GM23338 (cell line): ENCODE measurements around the gene UNC45B. TPM values are rescaled to one million over a fixed set of nuclear protein-coding genes. Genes with fewer than 3 reads are reported as not detected.

Experiments
- ATAC-seq: fragments of 200-7000 bp; cut with Tn5 transposase; 3 replicates; pipeline ENCODE4 v1.9.1; 2020
- DNase-seq: peaks from one replicate; pipeline ENCODE4 v3.0.0-alpha.2; 2015; ENCODE audit warnings: low spot score
- H2AFZ ChIP-seq: fragments of 200-600 bp; sonication (generic); 2 replicates; pipeline ENCODE4 v1.8.0; 2016; ENCODE audit warnings: antibody characterized with exemption, mild to moderate bottlenecking, moderate library complexity
- H3F3A ChIP-seq: fragments of 200-600 bp; sonication (generic); replicated peaks from 2 replicates; pipeline ENCODE4 v1.8.0; 2017; ENCODE audit warnings: antibody characterized with exemption, mixed run types, low read depth
- H3K27ac ChIP-seq: fragments of 200-600 bp; sonication (generic); 2 replicates; pipeline ENCODE4 v1.6.1; 2016; ENCODE audit warnings: low read depth
- H3K27me3 ChIP-seq: fragments of 200-600 bp; sonication (generic); 2 replicates; pipeline ENCODE4 v1.8.0; 2016; ENCODE audit warnings: mild to moderate bottlenecking, mixed run types, moderate library complexity; ENCODE audit not compliant: insufficient read depth
- H3K36me3 ChIP-seq: fragments of 200-600 bp; sonication (generic); 2 replicates; pipeline ENCODE4 v1.8.0; 2016; ENCODE audit warnings: mild to moderate bottlenecking; ENCODE audit not compliant: insufficient read depth
- H3K4me1 ChIP-seq: fragments of 200-600 bp; sonication (generic); 2 replicates; pipeline ENCODE4 v1.8.0; 2016; ENCODE audit warnings: mild to moderate bottlenecking, moderate library complexity; ENCODE audit not compliant: insufficient read depth
- H3K4me2 ChIP-seq: fragments of 200-600 bp; sonication (generic); 2 replicates; pipeline ENCODE4 v1.7.1; 2017; ENCODE audit warnings: mixed run types
- H3K4me3 ChIP-seq: fragments of 200-600 bp; sonication (generic); 2 replicates; pipeline ENCODE4 v1.6.1; 2016; ENCODE audit warnings: mixed run types
- H3K79me2 ChIP-seq: fragments of 200-600 bp; sonication (generic); replicated peaks from 2 replicates; pipeline ENCODE4 v1.8.0; 2017; ENCODE audit warnings: mild to moderate bottlenecking; ENCODE audit not compliant: insufficient read depth
- H3K9me2 ChIP-seq: fragments of 200-600 bp; sonication (generic); 2 replicates; pipeline ENCODE4 v1.8.0; 2017; ENCODE audit not compliant: insufficient read depth
- H4K20me1 ChIP-seq: fragments of 200-600 bp; sonication (generic); replicated peaks from 2 replicates; pipeline ENCODE4 v1.8.0; 2017; ENCODE audit warnings: mild to moderate bottlenecking; ENCODE audit not compliant: insufficient read depth
- H3K27ac Mint-ChIP-seq: 2 replicates; pipeline ENCODE4 v1.8.0; 2020; ENCODE audit warnings: inconsistent platforms, mild to moderate bottlenecking, moderate library complexity, mixed read lengths
- H3K27me3 Mint-ChIP-seq: 3 replicates; pipeline ENCODE4 v1.8.0; 2022; ENCODE audit warnings: low read depth, mild to moderate bottlenecking, moderate library complexity, mixed read lengths, inconsistent platforms; ENCODE audit not compliant: insufficient read depth, poor library complexity
- H3K36me3 Mint-ChIP-seq: 3 replicates; pipeline ENCODE4 v1.8.0; 2021; ENCODE audit warnings: low read depth, mild to moderate bottlenecking, inconsistent platforms, moderate library complexity, mixed read lengths
- H3K4me1 Mint-ChIP-seq: 3 replicates; pipeline ENCODE4 v1.8.0; 2020; ENCODE audit warnings: mild to moderate bottlenecking, inconsistent platforms, mixed read lengths
- H3K4me3 Mint-ChIP-seq: 3 replicates; pipeline ENCODE4 v1.8.0; 2021; ENCODE audit warnings: moderate library complexity, mild to moderate bottlenecking, inconsistent platforms, mixed read lengths
- H3K9me3 Mint-ChIP-seq: 3 replicates; pipeline ENCODE4 v1.8.0; 2020; ENCODE audit warnings: moderate library complexity, mild to moderate bottlenecking, inconsistent platforms, mixed read lengths
- NANOG ChIP-seq: IDR thresholded peaks from 2 replicates; pipeline ENCODE4 v1.6.1; 2016; ENCODE audit warnings: antibody characterized with exemption, borderline replicate concordance
- POLR2AphosphoS5 ChIP-seq: IDR thresholded peaks from 2 replicates; pipeline ENCODE4 v1.6.1; 2016; ENCODE audit warnings: antibody characterized with exemption, low read depth
- REST ChIP-seq: IDR thresholded peaks from one replicate; pipeline ENCODE4 v1.6.1; 2018; ENCODE audit warnings: antibody characterized with exemption; ENCODE audit not compliant: unreplicated experiment
- STAT1 ChIP-seq: IDR thresholded peaks from one replicate; pipeline ENCODE4 v1.6.1; 2016; ENCODE audit warnings: antibody characterized with exemption; ENCODE audit not compliant: unreplicated experiment
- ZNF331 ChIP-seq: fragments of 250-450 bp; sonication (Bioruptor Pico); IDR thresholded peaks from 2 replicates; pipeline ENCODE4 v1.5.0; 2020; ENCODE audit warnings: low read depth, mild to moderate bottlenecking, moderate library complexity
- ZNF462 ChIP-seq: fragments of 250-450 bp; sonication (Bioruptor Pico); IDR thresholded peaks from 2 replicates; pipeline ENCODE4 v1.5.0; 2020; ENCODE audit warnings: mild to moderate bottlenecking, moderate library complexity
- polyA plus RNA-seq: library from polyadenylated mRNA; unstranded; fragments of >200 nt; fragmentation: Nextera tagmentation; extraction: Ambion mirVana; gene quantifications from 2 replicates; pipeline ENCODE4 v1.2.1, GENCODE V29; 2016
- total RNA-seq: library from RNA; depleted of rRNA; stranded (reverse); fragments of >200 nt; shearing (Covaris generic); gene quantifications from 2 replicates; pipeline ENCODE4 v1.2.3, GENCODE V29; 2014

The UNC45B gene
- total and polyA plus RNA-seq, 2 experiments from 2014 or later, result 0.03 TPM; not detected in 1

- H3K9me3 Mint-ChIP-seq, result no peaks in the 10 kb centered on the region; the same call in 2 of the 3 replicates
- TF ChIP-seq POLR2AphosphoS5, result 0 out of 2 replicates have a peak, but pooled peaks have one; percentile 23
- TF ChIP-seq ZNF331, result no peak
- no peak for TF ChIP-seq ZNF462 (CRISPR knock-in tag)
- TF ChIP-seq NANOG, result no peak
- TF ChIP-seq REST, result no peak
- TF ChIP-seq STAT1, result no peak
- H3K36me3 Mint-ChIP-seq, result peaks cover 51% of the 10 kb centered on the region
Measured at GRCh38 chr17:35130392-35130791, 17.2 kb upstream of the UNC45B start.

More at GRCh38 chr17:35130392-35130791, 17.2 kb upstream of the UNC45B start:
- Histone ChIP-seq H3K4me3 (no peak overlapping the region), H2AFZ (no peak overlapping the region), H3K79me2 (no peaks in the 10 kb centered on the region), H4K20me1 (no peaks in the 10 kb centered on the region; the same call in 1 of the 2 replicates), H3K27me3 (no peaks in the 10 kb centered on the region), H3K9me2 (peaks cover 3% of the 10 kb centered on the region; the same call in 1 of the 2 replicates), H3F3A (peaks cover 6% of the 10 kb centered on the region; the same call in 1 of the 2 replicates), H3K4me2 (no peak overlapping the region), H3K4me1 (no peaks in the 10 kb centered on the region), H3K36me3 (peaks cover 26% of the 10 kb centered on the region), H3K27ac (no peak overlapping the region)
- Mint-ChIP-seq H3K4me3 (no peak overlapping the region), H3K4me1 (no peaks in the 10 kb centered on the region), H3K27me3 (peaks cover 19% of the 10 kb centered on the region), H3K27ac (no peak overlapping the region)
- DNase-seq, result no peak
- ATAC-seq, result no peak
